ENCODE measurements around the gene SESN3. TPM values are rescaled to one million over a fixed set of nuclear protein-coding genes. Genes with fewer than 3 reads are reported as not detected.

SESN3 gene
- total RNA-seq, 1 experiment from 2014 or later = 34.9 TPM

GRCh38 chr11:95242091-95242844, 11.3 kb upstream of the SESN3 start (continued):
- TF ChIP-seq NFATC4 (CRISPR knock-in tag; IDR thresholded peaks at IDR 0.05) = no peak
- TF ChIP-seq TEAD1 (CRISPR knock-in tag; IDR thresholded peaks at IDR 0.05) = no peak

- H3K27ac Mint-ChIP-seq = no peak overlapping the region
- no peak overlapping the region for H3K4me3 Mint-ChIP-seq
- H3K36me3 Mint-ChIP-seq = no peaks in the 10 kb centered on the region
- ATAC-seq (peak; percentile 20), DNase-seq (ENCODE audit: low spot score) (no peak)
- ChIA-PET POLR2A (interaction anchor here (1.5 kb wide), 1 partner anchor 10 kb away, joined by 4 read pairs; the partner anchor contains the start of gene SESN3), CTCF (no interaction called here)
- peaks cover 4% of the 10 kb centered on the region; the same call in 1 of the 2 replicates for H3K9me3 Mint-ChIP-seq
- peaks cover 3% of the 10 kb centered on the region for H3K27me3 Mint-ChIP-seq (ENCODE audit: low read depth)
- no peak for TF ChIP-seq USF1 (CRISPR knock-in tag; IDR thresholded peaks at IDR 0.05)
- TF ChIP-seq GABPB1 (CRISPR knock-in tag; IDR thresholded peaks at IDR 0.05) = no peak
- no peak for TF ChIP-seq CBFB (CRISPR knock-in tag; IDR thresholded peaks at IDR 0.05; ENCODE audit: low read depth)
- no peak for TF ChIP-seq NFE2L1 (CRISPR knock-in tag; IDR thresholded peaks at IDR 0.05)
- no peak for TF ChIP-seq CTCF (IDR thresholded peaks at IDR 0.05)
- TF ChIP-seq NFATC4 (CRISPR knock-in tag; IDR thresholded peaks at IDR 0.05) = no peak
- no peak for TF ChIP-seq ATF1 (CRISPR knock-in tag; IDR thresholded peaks at IDR 0.05)
- no peak for TF ChIP-seq AFF4 (CRISPR knock-in tag; IDR thresholded peaks at IDR 0.05; ENCODE audit: borderline replicate concordance)
- TF ChIP-seq, protein P1, sequence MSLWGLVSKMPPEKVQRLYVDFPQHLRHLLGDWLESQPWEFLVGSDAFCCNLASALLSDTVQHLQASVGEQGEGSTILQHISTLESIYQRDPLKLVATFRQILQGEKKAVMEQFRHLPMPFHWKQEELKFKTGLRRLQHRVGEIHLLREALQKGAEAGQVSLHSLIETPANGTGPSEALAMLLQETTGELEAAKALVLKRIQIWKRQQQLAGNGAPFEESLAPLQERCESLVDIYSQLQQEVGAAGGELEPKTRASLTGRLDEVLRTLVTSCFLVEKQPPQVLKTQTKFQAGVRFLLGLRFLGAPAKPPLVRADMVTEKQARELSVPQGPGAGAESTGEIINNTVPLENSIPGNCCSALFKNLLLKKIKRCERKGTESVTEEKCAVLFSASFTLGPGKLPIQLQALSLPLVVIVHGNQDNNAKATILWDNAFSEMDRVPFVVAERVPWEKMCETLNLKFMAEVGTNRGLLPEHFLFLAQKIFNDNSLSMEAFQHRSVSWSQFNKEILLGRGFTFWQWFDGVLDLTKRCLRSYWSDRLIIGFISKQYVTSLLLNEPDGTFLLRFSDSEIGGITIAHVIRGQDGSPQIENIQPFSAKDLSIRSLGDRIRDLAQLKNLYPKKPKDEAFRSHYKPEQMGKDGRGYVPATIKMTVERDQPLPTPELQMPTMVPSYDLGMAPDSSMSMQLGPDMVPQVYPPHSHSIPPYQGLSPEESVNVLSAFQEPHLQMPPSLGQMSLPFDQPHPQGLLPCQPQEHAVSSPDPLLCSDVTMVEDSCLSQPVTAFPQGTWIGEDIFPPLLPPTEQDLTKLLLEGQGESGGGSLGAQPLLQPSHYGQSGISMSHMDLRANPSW (CRISPR knock-in tag; conservative IDR thresholded peaks at IDR 0.05; ENCODE audit: low read depth) = no peak
- TF ChIP-seq NR1H2 (CRISPR knock-in tag; IDR thresholded peaks at IDR 0.05) = no peak
- TF ChIP-seq FOXJ3 (CRISPR knock-in tag; IDR thresholded peaks at IDR 0.05; ENCODE audit: borderline replicate concordance) = no peak
- peaks cover 33% of the 10 kb centered on the region for H3K4me1 Mint-ChIP-seq
Observed at GRCh38 chr11:95241681-95242081, 10.7 kb upstream of the SESN3 start.

DNA sequence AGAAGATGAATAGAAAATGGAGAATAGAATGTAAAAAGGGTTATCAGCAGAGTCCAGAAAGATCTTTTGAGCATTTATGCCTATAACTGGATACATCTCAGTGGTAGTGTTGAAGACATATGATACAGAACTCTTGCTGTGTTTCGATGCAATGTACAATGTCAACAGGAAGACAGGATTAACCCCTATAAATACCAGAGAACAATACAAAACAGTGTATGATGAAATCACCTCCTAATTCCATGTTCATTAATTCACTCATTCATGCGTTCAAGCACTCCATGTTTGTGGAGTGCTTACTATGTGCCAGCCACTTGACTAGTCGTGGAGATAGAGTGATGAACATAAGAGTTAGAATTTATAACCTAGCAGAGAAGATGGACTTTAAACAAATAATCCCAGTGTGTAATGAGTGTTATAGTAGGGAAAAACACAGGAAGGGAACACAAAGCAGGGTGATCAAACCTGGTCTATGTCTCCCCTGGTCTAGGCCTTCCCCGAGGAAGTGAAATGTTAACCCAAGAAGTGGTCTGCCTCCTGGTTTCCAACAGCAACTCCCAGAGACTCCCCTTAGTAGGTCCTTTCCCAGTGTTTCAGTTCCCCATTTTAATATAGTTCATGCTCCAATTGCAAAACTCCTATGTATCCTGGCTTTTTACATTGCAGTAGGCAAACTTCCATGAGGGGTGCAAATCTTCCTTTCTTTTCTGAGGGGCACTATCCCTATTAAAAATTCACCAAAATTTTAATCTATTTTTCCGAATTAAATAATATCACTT, 9.1 kb upstream of the SESN3 start:
- Mint-ChIP-seq H3K9me3 (no peaks in the 10 kb centered on the region), H3K27me3 (ENCODE audit: low read depth) (peaks cover 5% of the 10 kb centered on the region), H3K4me1 (peaks cover 41% of the 10 kb centered on the region), H3K36me3 (no peaks in the 10 kb centered on the region), H3K27ac (no peak overlapping the region), H3K4me3 (no peak overlapping the region)
- POLR2A ChIA-PET = no interaction called here
- no peak for DNase-seq (ENCODE audit: low spot score)
- CTCF ChIA-PET = no interaction called here
- ATAC-seq = no peak
- no peak for TF ChIP-seq SMAD3 (CRISPR knock-in tag; IDR thresholded peaks at IDR 0.05; ENCODE audit: borderline replicate concordance)
- no peak for TF ChIP-seq ZNF423 (CRISPR knock-in tag; IDR thresholded peaks at IDR 0.05)
- TF ChIP-seq ETV6 (CRISPR knock-in tag; IDR thresholded peaks at IDR 0.05) = no peak
- TF ChIP-seq, protein P2, sequence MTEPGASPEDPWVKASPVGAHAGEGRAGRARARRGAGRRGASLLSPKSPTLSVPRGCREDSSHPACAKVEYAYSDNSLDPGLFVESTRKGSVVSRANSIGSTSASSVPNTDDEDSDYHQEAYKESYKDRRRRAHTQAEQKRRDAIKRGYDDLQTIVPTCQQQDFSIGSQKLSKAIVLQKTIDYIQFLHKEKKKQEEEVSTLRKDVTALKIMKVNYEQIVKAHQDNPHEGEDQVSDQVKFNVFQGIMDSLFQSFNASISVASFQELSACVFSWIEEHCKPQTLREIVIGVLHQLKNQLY (CRISPR knock-in tag; IDR thresholded peaks at IDR 0.05) = no peak
- no peak for TF ChIP-seq ESRRA (CRISPR knock-in tag; IDR thresholded peaks at IDR 0.05; ENCODE audit: borderline replicate concordance)
- TF ChIP-seq ZBTB43 (CRISPR knock-in tag; IDR thresholded peaks at IDR 0.05) = no peak
- no peak for TF ChIP-seq RORB (CRISPR knock-in tag; IDR thresholded peaks at IDR 0.05)

Measured in WTC11 (cell line).